ENCODE measurements around the gene CFAP97D2.

DNA sequence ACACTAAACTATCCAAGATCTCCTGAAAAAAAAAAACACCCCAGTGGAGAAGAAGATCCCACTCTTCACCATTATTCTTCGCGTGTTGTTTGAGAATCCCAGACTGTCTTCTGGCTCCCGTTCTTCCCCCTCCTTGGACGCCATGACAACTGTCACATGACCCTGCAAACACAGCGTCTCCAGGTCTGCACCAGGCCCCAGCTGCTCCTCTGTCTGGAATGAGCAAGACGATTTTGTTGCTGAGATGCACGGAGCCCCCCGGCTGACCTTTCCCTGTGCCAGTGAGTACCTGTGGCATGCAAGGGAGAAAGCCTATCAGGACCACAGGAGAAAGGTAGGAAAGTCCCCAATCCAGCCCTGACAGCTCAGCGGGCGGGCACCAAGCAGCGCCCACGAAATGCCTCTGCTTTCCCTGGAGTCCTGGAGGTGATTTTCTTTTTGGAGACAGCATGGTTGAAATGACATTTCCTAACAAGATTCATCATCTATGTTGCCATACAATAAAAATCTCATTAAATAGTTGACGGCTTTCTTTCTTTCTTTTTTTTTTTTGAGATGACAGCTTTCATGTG, at the start of gene CFAP97D2:
- TF ChIP-seq CTCF (IDR thresholded peaks at IDR 0.05; ENCODE audit: low read length) (no peak), EZH2phosphoT487 (IDR thresholded peaks at IDR 0.05; ENCODE audit: low read length) (no peak), EZH2 (optimal IDR thresholded peaks at IDR 0.05; ENCODE audit: low read depth, low read length) (no peak)
